Mucosa of rectum (tissue), 2 donors: ENCODE data around the gene SIK2.

Source experiments
- H3K27ac ChIP-seq, 2 donors: one replicate each; pipeline ENCODE4 v1.7.0; 2013; ENCODE audit warnings: inconsistent platforms in 2 of 2, low read depth in 2 of 2, low read length in 2 of 2
- H3K27me3 ChIP-seq, 2 donors: one replicate each; pipeline ENCODE4 v1.7.0; 2013; ENCODE audit warnings: low read length in 2 of 2; ENCODE audit not compliant: control insufficient read depth in 2 of 2, insufficient read depth in 2 of 2
- H3K36me3 ChIP-seq, 2 donors: one replicate each; pipeline ENCODE4 v1.7.0; 2013; ENCODE audit warnings: low read length in 2 of 2; ENCODE audit not compliant: control insufficient read depth in 2 of 2, insufficient read depth in 2 of 2
- H3K4me1 ChIP-seq, 2 donors: one replicate each; pipeline ENCODE4 v1.7.0; 2013; ENCODE audit warnings: low read length in 2 of 2, mild to moderate bottlenecking in 1 of 2; ENCODE audit not compliant: control insufficient read depth in 2 of 2, insufficient read depth in 2 of 2
- H3K4me3 ChIP-seq, 2 donors: one replicate each; pipeline ENCODE4 v1.7.0; 2013; ENCODE audit warnings: low read length in 2 of 2
- H3K9ac ChIP-seq, 2 donors: one replicate each; pipeline ENCODE4 v1.7.0; 2013; ENCODE audit warnings: low read length in 2 of 2, low read depth in 1 of 2, mild to moderate bottlenecking in 1 of 2
- H3K9me3 ChIP-seq, 2 donors: one replicate each; pipeline ENCODE4 v1.7.0; 2013; ENCODE audit warnings: low read length in 2 of 2; ENCODE audit not compliant: control insufficient read depth in 2 of 2
- donor health status: healthy.
- donor health status: Normal muscosa, but diverticular disease.

Gene SIK2

DNA sequence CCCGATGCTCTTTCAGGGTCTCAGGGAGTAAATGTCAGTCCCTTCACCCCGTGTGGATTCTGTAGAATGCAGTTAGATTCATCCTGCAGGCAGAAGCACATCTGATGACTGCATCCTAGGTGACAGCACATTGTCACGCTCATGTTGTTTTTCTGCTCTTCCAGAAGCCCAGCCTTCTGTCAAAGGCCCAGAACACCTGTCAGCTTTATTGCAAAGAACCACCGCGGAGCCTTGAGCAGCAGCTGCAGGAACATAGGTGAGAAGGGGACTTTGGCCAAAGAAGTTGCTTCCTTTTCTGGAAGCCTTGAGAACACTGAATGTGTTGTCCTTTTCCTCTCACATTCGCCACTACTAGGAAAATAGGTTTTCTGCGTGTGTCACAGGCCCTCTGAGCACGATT, 120.3 kb downstream of the SIK2 start:
- H3K4me1 ChIP-seq, result peaks cover 9 to 12% of the 10 kb centered on the region in 2 donors
- H3K36me3 ChIP-seq, result peaks cover 70 to 74% of the 10 kb centered on the region in 2 donors
- no peaks in the 10 kb centered on the region for H3K27me3 ChIP-seq
- no peak overlapping the region for H3K9ac ChIP-seq
- H3K9me3 ChIP-seq, result no peaks in the 10 kb centered on the region
- no peak overlapping the region for H3K27ac ChIP-seq
- no peak overlapping the region for H3K4me3 ChIP-seq

DNA sequence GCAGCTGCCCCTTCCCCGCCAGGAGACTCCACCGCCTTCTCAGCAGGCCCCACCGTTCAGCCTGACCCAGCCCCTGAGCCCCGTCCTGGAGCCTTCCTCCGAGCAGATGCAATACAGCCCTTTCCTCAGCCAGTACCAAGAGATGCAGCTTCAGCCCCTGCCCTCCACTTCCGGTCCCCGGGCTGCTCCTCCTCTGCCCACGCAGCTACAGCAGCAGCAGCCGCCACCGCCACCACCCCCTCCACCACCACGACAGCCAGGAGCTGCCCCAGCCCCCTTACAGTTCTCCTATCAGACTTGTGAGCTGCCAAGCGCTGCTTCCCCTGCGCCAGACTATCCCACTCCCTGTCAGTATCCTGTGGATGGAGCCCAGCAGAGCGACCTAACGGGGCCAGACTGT, 121.3 kb downstream of the SIK2 start:
- Histone ChIP-seq H3K9me3 (no peaks in the 10 kb centered on the region), H3K27ac (no peak overlapping the region), H3K4me1 (peaks cover 3 to 4% of the 10 kb centered on the region in 2 donors), H3K4me3 (no peak overlapping the region), H3K27me3 (no peaks in the 10 kb centered on the region), H3K9ac (no peak overlapping the region), H3K36me3 (peaks cover 70 to 78% of the 10 kb centered on the region in 2 donors)

DNA sequence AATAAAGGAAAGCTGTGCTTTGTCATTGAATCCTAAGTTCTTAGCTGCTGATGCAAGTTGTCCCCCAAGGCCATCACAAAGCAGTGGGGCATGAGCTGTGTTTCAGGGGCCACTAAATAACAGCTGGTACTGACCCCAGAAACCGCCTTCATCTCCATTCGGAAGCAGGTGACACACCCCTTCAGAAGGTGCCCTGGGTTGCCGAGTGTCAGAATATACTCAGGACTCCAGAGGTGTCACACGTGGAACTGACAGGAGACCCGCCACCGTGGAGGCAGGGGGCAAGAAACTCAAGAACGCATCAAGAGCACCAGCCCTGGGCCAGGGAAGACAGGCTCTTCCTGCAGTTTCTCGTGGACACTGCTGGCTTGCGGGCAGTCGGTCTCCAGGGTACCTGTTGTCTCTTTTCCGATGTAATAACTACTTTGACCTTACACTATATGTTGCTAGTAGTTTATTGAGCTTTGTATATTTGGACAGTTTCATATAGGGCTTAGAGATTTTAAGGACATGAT, 122.4 kb downstream of the SIK2 start:
- Histone ChIP-seq H3K4me3 (no peak overlapping the region), H3K9me3 (no peaks in the 10 kb centered on the region), H3K4me1 (no peaks in the 10 kb centered on the region), H3K27ac (no peak overlapping the region), H3K9ac (no peak overlapping the region), H3K27me3 (no peaks in the 10 kb centered on the region), H3K36me3 (peaks cover 68 to 76% of the 10 kb centered on the region in 2 donors)

DNA sequence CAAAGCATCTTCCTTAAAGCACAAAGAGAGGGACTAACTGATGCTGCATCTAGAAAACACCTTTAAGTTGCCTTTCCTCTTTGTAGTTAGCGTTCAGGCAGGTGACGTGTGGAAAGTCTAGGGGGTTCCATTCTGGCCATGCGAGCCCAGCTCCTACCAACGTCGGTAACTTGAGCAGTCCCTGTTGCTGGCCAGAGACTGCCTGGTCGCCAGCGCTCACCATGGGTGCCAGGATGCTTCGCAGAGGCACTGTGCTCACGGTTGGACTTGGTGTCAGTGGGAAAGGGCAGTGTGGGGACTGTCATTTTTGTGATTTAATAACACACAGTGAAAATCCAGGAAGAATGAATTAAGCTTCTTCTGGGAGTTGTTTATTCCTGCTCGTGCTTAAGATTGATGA, 123.4 kb downstream of the SIK2 start:
- Histone ChIP-seq H3K36me3 (peaks cover 59 to 67% of the 10 kb centered on the region in 2 donors), H3K27me3 (no peaks in the 10 kb centered on the region), H3K4me3 (no peak overlapping the region), H3K4me1 (no peaks in the 10 kb centered on the region), H3K9me3 (no peaks in the 10 kb centered on the region), H3K9ac (no peak overlapping the region), H3K27ac (no peak overlapping the region)

DNA sequence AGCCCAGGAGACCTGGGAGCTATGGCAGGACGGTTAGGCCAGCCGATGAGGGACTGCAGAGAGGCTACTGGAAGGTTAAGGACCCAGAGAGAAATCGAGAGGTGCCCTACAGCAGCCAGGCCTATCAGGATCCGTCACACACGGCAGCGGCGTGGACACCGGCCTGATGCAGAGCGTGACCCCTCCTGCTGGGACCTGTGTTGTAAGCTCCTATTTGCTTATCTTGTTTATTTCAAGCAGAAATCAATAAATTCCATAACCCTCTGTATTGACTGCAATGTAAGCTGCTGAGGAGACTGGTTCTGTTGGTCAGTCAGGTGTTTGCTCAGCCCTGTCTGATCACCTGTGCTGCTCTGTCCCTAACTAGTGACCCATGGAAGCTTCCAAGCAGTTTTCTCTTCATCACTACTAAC, 124.1 kb downstream of the SIK2 start:
- Histone ChIP-seq H3K4me1 (peaks cover 0 to 2% of the 10 kb centered on the region in 2 donors), H3K9ac (no peak overlapping the region), H3K9me3 (no peaks in the 10 kb centered on the region), H3K27me3 (no peaks in the 10 kb centered on the region), H3K4me3 (no peak overlapping the region), H3K27ac (no peak overlapping the region), H3K36me3 (peaks cover 53 to 60% of the 10 kb centered on the region in 2 donors)

DNA sequence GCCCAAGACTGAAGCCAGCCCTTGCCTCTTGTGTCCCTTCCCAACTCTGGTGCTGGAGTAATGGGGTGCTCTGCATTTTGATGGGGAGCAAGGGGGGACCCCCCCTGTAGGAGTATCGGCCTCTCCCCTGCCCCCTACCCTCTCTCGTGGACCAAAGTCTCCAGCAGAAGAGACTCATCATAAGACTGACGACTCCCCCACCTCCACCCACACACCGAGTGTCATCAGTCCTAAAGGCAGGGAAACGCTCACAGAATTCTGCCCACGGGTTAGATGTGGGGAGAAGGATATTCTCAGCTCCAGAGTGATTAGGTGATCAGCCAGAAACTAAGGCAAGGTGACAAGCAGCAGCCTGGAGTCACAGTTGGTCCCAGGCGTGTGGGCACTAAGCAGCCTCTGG, 125.2 kb downstream of the SIK2 start:
- Histone ChIP-seq H3K27ac (no peak overlapping the region), H3K9ac (no peak overlapping the region), H3K4me1 (peaks cover 0 to 5% of the 10 kb centered on the region in 2 donors), H3K36me3 (peaks cover 41 to 49% of the 10 kb centered on the region in 2 donors), H3K9me3 (no peaks in the 10 kb centered on the region), H3K27me3 (no peaks in the 10 kb centered on the region), H3K4me3 (no peak overlapping the region)

DNA sequence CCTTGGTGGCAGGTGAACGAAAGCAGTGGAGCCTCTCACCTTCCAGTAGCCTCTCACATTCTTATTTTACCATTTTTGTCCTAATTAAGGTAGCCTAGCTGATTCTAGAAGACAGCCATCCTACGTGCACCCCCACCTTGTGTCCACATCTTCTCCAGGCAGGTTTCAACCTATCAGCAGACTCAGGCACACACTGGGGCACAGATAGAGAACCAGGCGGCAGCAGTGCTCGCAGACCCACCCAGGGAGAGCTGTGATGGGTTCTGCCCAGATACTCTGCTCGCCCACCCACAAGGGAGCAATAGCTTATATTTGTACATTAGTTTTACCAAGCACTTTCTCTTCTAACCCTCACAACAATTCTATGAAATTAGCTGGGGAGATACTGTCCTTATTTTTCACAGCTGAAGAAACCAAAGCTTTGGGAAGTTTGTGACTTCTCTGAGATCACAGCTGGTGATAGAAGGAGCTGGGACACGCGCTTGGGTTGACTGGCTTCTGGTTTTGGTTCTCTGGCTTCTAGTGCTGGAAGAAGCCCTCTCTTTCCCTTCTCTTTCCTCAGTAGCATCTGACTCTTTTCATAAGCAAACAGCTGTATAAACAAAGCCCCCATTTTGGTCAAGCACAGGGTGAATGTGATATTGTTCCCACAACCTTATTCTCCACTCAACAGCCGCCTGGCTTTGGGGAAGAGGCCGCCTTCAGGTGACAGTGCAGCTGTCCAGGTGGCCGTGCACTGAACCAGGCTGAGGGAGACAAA, 127.0 kb downstream of the SIK2 start:
- H3K36me3 ChIP-seq, result peaks cover 25 to 32% of the 10 kb centered on the region in 2 donors
- no peak overlapping the region for H3K4me3 ChIP-seq
- no peaks in the 10 kb centered on the region for H3K27me3 ChIP-seq
- H3K9me3 ChIP-seq, result no peaks in the 10 kb centered on the region
- no peak overlapping the region for H3K9ac ChIP-seq
- H3K27ac ChIP-seq, result peak overlapping the region in 1 of 2 donors; percentile 21
- H3K4me1 ChIP-seq, result peaks cover 5 to 15% of the 10 kb centered on the region in 2 donors

DNA sequence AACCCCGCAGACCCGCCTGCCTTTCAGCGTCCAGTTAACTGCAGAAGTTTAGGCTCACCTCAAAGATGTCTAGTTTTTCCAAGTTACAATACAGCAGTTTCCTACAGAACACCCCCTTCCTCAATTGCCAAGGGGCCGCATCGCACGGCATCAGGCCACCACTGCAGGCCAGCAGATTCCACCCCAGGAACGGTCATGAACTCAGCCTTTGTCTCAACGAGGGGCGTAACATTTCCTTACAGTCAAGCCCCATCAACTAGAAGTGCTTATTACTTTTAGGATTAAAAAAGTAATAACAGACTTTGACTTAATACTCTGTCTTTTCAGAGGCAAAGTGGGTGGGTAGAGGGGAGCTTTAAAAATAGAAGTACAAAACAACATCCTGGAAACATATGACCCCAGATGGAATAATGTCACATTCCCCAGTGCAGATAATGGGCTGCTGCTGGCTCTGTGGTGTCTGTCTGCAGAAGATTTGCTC, 127.6 kb downstream of the SIK2 start:
- Histone ChIP-seq H3K4me1 (peaks cover 10 to 22% of the 10 kb centered on the region in 2 donors), H3K27me3 (no peaks in the 10 kb centered on the region), H3K9ac (no peak overlapping the region), H3K36me3 (peaks cover 19 to 26% of the 10 kb centered on the region in 2 donors), H3K9me3 (no peaks in the 10 kb centered on the region), H3K4me3 (no peak overlapping the region), H3K27ac (peak overlapping the region in 1 of 2 donors; percentile 21)

DNA sequence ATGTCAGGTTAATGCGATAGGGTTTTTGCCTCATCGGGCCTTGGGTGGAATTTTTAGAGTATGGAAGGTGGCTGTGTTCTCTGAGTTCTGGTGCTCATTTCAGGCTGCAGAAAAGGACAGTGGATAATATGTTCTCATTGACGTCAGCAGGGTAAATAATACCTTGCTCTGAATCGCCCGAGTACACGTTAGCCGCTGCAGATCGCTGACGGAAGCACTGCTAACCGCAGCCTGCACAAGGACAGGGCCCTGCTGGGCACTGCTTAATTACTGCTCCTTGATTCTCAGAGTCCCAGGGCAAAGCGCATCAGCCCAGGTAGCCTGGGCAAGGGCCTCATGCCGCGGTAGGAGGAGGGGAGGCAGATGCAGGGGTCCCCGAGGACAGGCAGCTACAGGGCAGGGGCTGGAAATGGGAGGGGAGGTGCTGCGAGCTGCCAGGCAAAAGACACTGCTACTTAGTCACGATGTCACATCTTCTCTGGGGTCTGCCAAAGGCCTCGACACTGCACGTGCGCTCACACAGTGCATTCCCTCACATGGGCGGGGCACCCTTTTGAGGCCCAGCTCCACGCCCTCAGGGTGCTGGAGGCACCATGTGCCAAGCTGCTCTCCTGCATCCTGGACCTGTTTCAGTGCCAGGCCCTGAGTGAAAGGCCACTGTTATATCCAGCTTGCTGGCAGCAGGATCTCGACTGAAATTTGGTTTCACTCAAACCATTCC, 128.8 kb downstream of the SIK2 start:
- no peaks in the 10 kb centered on the region for H3K9me3 ChIP-seq
- H3K4me1 ChIP-seq, result peaks cover 19 to 31% of the 10 kb centered on the region in 2 donors
- no peaks in the 10 kb centered on the region for H3K27me3 ChIP-seq
- peak overlapping the region in 1 of 2 donors; percentile 14 for H3K9ac ChIP-seq
- peaks cover 11 to 17% of the 10 kb centered on the region in 2 donors for H3K36me3 ChIP-seq
- H3K27ac ChIP-seq, result peak overlapping the region in 1 of 2 donors; percentile 32
- no peak overlapping the region for H3K4me3 ChIP-seq

DNA sequence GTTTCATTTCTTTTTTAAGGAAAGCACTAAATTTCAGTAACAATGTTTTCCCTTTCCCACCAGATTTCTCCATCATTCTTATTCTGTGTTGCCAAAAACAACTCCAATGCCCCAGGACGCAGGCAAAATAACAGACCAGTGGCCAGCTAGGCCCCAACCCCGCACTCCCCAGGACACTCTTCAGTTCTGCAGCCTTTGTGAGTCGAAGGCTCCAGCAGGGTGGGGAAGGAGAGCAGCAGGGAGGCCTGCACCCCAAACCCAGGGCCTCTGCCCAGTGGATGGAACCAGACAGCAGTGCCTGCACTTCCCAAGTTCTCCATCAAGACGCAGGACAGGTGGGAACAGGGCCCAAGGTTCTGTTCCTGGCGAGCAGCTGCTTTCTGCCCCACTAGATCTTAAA, 129.6 kb downstream of the SIK2 start:
- H3K27ac ChIP-seq, result no peak overlapping the region
- H3K9ac ChIP-seq, result no peak overlapping the region
- H3K36me3 ChIP-seq, result peaks cover 5 to 9% of the 10 kb centered on the region in 2 donors
- H3K27me3 ChIP-seq, result no peaks in the 10 kb centered on the region
- H3K4me3 ChIP-seq, result no peak overlapping the region
- H3K9me3 ChIP-seq, result no peaks in the 10 kb centered on the region
- peaks cover 20 to 35% of the 10 kb centered on the region in 2 donors for H3K4me1 ChIP-seq
